Measurements from ENCODE around the gene HABP4.
"Not testable (repeated sequence)": the region's sequence is repeated elsewhere in the genome, so short reads cannot be mapped to it uniquely, and the experiment has no call there.

The HABP4 gene

DNA sequence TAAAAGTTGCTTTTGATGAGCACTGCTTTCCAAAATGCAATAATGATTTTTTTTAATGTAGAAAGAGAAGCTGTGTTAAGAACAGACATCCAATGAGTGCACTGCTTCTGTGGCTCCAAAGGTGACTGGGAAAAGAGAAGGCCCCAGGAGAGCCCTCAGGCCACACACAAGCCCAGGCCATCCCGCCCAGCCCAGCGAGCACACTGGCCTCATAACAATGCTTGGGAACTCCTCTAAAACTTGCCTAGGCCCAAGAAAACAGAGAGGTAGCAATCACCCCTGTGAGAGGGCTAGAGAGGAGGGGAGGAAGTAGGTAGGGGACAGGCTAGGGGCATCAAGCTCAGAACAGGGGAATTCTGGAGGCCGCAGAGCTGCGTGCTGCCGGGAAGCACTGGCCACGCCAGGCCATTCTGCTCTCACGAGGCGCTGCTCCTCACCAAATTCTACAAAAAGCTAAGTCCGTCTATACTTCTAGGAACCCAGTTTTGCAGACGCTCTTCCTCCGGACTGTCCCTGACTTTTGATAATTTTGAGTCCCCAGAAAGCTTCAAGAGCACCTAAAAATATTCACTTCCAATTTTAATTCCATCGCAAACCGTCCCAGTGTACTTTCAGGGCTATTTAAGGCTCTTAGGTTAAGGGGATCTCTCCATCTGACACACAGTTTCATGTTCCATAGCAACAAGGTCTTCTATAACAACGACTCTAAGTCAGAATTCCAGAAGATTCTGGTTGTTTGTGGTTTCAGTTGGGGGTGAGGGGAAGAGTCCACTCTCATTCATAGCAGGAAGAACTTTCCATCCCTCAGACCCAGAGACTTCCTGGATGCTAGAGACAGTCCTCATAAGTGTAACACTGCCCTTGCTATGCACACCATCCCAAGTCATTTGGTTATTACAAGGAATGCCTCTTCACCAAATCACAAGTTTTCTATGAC lies 51.0 kb downstream of the HABP4 start:
- no peak for DNase-seq

DNA sequence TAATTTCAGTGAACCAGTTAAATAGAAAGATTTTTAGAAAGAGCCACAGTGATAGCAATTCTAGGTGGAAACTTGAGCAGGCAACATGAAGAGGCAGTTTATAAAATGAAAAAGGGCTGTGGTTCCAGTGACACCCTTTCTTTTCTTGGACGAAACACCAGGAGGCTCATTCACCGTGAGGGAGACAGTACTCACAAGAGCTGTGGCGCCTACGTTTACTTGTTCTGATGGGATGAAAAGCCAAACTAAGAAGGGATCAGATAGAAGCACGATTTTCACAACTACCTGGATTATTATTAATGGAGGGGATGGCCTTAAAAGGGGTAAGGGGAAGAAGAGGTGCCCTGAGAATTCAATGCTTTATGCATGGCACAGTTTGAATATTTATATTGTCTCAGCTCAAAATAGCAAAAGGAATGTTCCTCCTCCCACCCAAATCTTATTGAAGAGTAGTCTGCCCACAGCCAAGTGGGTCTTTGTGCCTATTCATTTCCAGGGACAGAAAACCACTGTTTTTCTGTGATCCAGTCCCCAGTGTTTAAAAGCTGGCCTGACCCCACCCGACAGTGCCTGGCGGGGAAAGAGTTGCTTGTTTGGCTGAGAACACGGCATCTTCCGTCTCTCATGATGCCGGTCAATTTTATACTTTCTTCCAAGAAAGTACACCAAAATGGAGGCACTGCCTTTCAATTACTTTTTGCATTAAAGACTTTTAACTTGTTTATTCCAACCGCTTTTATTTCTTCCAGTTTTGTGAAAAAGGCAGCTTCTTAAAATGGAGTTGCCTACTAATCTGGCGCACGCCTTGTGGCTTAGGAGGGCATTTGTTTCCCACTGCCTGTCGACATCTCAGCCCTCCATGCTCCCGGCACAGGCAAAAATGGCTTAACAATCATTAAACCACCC lies 51.9 kb downstream of the HABP4 start:
- DNase-seq, result no peak

DNA sequence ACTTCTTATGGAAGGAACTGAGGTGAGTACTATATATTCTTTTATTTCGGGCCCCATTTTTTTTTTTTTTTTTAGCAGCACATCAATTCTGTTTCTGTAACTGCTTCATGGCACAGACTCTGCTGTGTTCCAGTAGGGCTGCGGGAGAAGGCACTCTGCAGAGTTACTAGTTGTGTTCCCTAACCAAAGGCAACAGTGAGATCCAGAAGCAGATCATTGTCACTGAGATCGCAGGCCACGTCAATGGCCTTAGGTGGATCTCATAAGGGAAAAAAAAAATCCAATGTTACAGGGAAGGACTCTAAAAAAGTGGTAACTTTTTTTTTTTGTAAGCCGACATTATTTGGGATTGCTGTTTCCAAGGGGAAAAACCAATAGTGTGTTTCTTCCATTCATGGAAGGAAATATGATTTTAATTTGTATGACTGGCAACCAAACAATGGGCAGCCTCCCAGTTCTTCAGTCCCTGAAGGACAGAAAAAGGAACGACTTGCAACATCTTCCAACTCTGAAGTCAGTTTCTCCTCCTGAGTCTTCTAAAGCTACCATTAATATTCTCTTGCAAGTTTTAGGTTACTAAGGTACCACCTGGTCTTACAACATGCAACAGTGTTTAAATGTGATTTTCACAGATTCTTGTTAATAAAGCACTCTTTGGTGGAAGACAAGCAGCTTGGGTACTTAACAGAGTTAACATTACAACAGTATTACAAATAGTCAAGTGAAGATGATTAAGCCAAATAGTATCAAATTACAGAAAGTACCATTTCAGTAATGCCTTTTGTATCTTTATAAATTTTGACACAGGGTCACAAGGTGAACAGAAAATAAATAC lies 52.8 kb downstream of the HABP4 start:
- no peak for DNase-seq

DNA sequence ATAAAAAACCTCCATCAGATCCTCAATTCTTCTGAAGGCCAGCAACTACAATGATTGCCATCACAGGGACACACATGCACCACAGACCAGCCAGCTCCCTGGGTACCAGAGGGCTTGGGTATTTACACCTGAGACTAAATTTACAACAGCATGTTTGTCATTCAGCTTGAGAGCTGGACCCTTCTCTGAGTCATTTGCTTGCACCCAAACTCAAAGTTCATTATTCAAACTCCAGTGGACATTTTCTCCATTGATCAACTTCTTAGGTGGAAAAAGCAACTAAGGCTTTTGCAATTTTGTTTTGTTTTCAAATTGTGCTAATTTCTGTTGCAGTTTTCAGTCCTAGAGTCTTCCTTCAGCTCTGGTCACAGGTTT lies 53.4 kb downstream of the HABP4 start:
- DNase-seq, result not testable (repeated sequence)

DNA sequence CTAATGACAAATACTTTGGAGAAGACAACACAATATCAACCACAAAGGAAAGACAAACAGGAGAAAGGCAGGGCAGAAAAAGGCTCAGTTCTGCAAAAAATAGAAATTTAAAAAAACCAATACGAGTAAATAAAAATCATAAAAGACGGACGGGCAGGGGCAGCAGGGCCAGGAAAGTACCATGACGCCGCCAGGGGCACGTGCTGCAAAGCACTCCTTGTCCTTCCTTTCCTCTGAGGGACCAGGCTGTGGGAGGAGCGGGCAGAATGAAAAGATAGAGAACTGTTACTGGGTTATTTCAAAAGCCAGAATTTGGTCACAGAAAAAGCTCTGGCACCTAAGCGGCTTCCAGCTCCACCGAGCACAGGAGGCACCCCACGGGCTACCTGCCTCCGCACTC lies 53.9 kb downstream of the HABP4 start:
- no peak for DNase-seq

DNA sequence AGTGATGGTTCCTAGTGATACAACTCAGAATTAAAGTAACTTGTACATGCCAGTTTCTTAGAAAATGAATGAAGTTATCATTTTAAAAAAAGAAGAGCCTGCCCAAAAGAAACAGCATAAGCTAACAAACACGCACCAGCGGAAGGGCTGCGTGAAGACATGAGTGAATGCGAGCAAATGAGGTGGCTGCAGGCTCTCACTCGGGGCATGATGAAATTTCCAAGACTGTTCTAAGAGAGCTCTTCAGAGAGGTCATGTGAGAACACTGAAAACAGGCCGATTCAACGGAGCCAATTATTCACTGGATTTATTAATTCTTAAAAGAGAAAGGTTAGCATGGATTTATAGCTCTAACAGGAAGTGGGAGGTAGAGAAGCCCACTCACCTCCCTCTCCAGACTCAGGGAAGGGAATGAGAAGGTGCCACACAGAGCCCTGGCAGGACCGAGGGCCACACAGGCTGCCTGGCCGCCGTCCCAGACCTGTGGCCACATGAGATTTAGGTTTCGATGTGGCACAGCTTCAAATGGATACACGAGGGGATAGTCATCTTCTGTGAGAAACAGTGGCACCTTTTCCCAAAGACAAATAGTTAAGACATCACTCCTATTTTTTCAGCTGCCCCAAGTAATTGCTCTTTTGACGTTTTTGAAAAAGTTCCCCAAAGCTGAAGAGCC lies 55.5 kb downstream of the HABP4 start:
- DNase-seq, result no peak

DNA sequence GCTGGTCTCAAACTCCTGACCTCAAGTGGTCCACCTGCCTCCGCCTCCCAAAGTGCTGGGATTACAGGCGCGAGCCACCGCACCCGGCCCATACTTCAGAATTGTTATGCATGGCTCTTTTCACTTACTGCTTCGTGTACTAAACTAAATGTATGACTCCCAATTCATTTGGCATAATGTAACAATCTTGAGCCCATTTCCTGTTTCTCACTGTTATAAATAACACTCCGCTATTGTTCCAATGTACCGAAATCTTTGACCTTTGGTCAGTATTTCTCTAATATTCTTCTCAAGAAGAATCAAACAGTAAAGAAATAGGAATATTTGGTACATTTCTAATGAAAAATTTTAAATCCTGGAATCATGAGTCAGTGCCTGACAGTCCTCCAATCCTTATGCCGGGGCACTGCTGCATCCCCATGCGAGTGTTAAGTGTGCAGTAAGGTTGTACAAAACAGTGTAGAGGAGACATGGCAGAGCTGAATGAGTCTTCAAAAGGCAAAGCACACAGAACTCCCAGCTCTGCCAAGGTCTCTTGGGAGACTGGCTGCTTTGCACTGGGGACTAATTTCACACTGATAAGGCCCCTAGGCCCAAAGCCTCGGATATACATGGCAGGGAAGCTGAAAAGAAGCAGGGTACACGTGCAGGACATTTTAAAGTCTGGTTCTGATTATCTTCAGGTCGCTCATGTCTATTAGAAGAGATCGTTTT lies 58.4 kb downstream of the HABP4 start:
- DNase-seq, result no peak

DNA sequence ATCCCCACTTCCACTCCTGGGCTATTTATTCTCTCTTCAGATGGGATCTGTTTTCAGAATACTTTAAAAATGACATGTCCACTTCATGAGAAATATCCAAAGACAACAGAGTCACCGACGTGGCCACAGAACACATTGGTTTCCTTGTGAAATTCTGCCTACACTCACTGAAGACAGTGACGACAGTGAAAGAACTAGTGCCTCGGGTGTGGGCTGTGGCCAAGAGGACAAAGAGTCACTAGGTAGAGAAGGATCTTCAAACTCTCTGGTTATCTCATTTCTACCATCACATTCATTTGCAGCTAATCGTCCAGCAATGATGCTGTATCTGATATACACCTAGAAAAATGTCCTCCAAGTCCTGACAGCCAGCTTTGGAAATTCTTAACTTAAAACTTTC lies 59.1 kb downstream of the HABP4 start:
- no peak for DNase-seq

DNA sequence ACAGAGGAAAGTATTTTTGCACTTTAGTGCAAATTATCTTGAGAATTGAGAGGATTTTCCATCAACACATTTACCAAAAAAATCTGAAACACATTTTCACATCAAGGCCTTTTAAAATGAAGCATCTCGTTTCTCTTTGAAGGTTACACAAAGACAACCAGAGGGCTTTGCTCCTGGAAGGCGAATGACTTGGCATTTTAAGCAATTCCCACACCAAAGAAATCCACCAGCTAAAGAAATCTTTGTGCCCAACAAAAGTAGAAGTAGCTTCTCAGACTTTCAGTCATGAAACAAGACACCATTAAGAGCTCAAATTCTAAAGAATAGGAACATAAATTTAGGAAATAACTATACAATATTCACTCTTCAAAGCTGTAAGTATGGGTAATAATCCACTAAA lies 59.9 kb downstream of the HABP4 start:
- no peak for DNase-seq

DNA sequence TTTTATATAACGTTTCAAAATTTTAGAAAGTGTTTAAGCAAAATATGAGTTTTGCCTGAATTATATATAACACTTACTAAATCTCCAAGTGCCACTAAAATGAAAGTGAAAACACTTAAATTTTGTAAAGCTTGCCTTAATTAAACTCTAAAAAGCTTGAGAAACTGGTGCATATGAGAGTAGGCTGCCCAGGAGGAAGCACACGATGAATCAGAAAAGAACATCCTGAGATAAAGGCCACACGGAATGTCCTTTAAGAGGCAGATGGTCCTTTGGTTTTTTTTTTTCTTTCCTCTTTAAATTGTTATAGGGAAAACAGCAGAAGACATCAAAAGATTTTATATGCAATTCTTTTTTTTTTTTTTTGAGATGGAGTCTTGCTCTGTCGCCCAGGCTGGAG lies 60.3 kb downstream of the HABP4 start:
- DNase-seq, result no peak

DNA sequence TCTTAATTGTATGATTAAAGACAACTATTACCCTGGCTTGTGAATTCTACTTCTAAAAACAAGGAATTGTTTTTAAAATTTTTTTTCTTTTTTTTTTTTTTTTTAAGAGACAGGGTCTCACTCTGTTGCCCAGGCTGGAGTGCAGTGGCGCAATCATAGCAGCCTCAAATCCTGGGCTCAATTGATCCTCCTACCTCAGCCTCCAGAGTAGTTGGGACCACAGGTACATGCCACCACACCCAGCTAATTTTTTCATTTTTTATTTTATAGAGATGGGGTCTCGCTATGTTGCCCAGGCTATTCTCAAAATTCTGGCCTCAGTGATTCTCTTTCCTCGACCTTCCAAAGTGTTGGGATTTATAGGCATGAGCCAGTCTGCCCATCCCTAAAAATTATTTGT lies 62.3 kb downstream of the HABP4 start:
- DNase-seq, result no peak

DNA sequence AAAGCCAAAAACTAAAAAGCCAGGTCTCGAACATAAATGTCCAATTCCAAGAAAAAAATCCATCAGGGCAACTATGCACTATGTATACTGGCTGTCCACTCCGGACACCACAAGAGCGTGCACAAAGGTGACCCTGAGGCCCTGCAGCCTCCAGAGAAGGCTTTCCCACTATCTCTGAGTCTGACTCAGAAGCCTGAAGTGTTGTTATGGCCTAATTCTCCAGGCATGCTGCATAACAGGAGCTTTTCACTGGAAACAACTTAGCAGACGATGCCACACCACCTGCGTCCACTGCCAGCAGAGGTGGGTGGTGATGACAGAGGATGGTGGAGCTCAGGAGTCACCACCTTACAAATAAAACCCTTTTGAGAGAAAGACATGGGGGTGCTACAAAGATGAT lies 63.7 kb downstream of the HABP4 start:
- DNase-seq, result no peak

DNA sequence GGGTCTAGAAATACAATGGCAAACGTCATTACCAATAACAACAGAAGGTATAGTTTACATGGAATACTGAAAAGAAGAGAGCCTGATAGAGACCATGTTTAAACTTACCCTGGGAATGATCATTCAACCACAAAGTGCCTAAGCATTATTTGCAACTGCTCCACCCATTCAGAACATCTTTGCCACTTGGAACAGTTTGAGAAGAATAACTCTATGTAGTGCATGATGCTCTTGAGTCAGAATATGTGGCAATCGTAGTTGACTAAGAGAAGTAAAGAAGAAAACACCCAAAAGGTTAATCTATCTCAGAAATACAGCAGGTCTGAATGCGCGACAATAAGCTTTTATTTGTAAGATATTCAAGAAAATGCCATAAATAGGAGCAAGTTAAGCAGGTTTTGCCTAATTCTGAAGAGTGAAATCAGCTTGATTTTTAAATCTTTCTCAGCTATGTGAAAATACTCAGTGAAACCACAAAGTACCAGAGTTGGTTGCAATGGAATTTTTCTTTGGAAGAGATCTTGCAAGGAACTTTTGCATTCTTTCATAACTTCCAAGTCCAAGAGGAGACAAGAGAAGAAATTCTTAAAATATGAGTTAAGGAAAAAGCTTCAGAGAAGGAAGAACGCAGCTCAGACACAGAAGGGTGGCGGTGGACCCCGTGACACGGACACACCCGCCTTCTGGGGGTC lies 64.3 kb downstream of the HABP4 start:
- DNase-seq, result no peak

DNA sequence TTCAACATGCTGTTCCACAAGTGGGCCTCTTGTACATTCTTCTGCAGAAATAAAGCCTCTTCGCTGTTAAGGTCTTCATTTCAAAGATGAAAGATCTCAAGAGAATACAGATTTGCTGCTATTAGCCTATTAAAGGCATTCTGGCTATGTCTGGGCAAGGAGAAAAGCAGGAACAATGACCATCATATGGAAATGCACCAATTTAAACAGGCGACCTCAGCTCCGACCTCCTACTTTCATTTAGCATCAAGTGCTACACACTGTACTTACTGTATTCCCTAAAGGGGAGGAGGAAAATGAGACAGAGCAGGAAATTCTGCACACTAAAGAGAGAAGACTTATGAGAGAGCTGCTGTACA lies 64.8 kb downstream of the HABP4 start:
- DNase-seq, result no peak

DNA sequence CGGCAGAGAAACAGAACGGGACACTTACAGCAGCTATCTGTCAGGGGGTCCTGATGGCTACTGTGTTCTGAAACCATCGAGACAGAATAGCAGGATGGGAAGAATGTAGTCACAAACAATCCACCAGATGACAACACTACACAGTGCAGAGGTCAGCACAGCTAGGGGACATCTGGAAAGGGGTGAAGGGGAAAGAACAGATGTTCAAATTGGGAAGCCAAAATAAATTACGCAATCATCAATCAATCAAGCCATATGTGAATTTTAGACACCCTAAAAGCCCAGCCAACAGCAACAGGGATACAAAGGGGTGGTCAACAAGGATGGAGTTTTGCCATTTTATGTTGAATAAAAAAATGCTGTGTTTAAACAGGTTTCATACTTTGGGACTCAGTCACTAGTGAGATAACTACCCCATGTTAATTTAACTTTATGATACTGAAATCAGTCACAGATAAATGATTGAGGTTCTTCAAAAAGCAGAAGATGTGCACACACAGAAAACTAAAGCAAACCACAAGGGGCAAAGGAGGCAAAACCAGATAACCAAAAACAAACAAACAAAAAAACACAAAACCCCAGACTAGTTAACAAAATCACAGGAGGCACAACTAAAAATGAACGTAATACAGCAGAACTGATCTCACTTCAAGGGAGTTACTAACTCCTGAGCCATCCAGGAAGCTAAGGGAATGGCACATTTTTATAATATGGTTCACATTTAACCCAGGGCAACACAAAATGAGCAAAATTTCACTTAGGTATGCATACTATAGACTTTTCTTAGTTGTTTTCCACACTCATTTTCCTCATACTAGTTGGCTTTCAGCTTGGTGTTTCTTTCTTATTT lies 65.9 kb downstream of the HABP4 start:
- no peak for DNase-seq

DNA sequence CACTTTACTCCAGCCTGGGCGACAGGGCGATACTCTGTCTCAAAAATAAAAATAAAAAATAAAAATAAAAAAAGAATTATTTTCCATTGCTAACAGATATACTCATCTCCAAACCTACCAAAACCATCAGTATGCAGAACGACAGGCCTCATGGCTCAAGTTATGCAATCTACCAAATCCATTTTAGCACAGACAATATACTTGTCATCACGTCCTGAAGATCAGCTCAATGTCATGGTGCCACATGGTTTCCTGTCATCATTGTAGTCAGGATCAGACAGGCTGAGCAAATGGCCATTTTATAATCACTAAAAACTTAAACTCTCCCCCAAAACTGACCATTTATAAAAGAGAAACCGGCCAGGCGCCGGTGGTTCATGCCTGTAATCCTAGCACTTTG lies 69.1 kb downstream of the HABP4 start:
- no peak for DNase-seq

DNA sequence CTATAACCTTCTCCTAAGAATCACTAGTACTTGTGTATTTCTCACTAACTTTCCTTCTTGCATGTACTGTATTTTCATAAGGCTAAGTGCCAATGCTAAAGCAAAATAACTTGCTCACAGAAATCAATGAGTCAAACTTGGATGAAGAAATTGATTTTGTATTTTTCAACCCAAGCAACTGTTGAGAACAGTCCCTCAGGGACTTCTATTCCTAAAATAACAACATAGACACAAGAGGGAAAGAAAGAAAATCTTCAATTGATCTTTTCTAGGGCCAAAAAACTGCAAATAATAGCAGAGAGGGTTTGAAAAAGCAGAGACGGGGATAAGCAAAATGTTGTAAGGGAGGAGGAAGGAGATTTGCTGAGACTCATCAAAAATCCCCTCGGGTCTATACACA lies 69.8 kb downstream of the HABP4 start:
- DNase-seq, result no peak

DNA sequence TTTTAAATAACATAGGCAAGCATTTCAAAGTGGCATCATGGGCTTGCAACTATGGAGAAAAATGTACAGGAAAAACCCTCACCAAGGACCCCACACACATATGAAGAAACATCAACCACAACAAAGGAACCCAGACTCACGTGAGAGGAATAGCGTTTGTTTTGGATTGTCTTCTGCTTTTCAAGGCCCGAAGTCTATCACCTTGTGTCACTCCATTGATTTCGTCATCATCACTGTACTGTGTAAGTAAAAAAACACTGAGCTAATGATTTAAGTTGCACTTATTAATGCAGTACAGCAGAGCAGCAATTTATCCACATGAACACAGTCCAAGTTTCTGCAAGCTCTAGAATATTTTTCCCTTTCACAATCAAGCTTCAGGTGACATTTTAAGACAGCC lies 72.4 kb downstream of the HABP4 start:
- no peak for DNase-seq

DNA sequence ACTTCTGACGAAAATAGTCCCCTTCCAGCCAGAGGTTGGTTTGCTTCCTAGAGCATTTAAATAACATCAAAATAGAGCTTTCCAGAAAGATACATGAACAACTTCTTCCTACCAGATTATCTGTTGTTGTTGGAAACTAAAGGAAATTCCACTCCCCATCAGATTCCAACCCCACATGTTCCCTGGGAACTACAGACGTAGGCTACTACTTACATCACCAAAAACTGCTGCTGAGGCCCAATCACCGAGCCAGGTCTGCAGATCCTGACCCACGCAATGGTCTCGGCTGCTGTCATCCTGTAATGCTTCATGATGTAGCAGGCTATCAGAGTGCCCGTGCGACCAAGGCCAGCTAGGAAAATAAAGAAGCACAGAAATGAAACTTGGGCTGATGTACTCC lies 73.4 kb downstream of the HABP4 start:
- no peak for DNase-seq

DNA sequence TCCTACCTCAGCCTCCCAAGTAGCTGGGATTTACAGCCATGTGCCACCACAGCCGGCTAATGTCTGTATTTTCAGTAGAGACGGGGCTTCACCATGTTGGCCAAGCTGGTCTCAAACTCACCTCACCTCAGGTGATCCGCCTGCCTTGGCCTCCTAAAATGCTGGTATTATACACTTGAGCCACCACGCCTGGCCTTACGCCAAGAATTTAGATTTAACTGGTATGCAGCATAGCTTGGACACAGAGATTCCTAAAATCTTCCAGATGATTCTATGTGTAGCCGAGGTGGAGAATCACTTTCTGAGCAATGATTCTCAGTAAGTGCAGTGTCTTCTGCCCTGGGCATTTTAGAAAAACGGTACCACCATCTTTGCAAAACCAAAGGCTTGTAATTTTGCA lies 74.1 kb downstream of the HABP4 start:
- no peak for DNase-seq
